ENCODE measurements around the gene ROBO2. TPM values are rescaled to one million over a fixed set of nuclear protein-coding genes. Genes with fewer than 3 reads are reported as not detected.

ROBO2 gene
- total RNA-seq, 1 donor from 2014 or later = 3.9 TPM

GRCh38 chr3:77262361-77262760 is 222.5 kb downstream of the ROBO2 start:
- H3K27me3 ChIP-seq (ENCODE audit: control insufficient read depth, insufficient read depth, low read length) = no peaks in the 10 kb centered on the region
- DNase-seq (ENCODE audit: low read depth) = no peak
- H3K4me3 ChIP-seq (ENCODE audit: low read depth, low read length) = no peak overlapping the region
- TF ChIP-seq CTCF (IDR thresholded peaks at IDR 0.05; ENCODE audit: insufficient read depth, low read length, poor library complexity, severe bottlenecking) = no peak
- no peaks in the 10 kb centered on the region for H3K36me3 ChIP-seq (ENCODE audit: control insufficient read depth, insufficient read depth, low read length)

- Histone ChIP-seq H3K36me3 (ENCODE audit: control insufficient read depth, insufficient read depth, low read length) (no peaks in the 10 kb centered on the region), H3K4me3 (ENCODE audit: low read depth, low read length) (no peak overlapping the region), H3K27me3 (ENCODE audit: control insufficient read depth, insufficient read depth, low read length) (no peaks in the 10 kb centered on the region)
- TF ChIP-seq CTCF (IDR thresholded peaks at IDR 0.05; ENCODE audit: insufficient read depth, low read length, poor library complexity, severe bottlenecking) = no peak
- no peak for DNase-seq (ENCODE audit: low read depth)
These were observed 227.7 kb downstream of the ROBO2 start for GRCh38 chr3:77267589-77267988.

- no peak for DNase-seq (ENCODE audit: low read depth)
- Histone ChIP-seq H3K4me3 (ENCODE audit: low read depth, low read length) (no peak overlapping the region), H3K27me3 (ENCODE audit: control insufficient read depth, insufficient read depth, low read length) (no peaks in the 10 kb centered on the region), H3K36me3 (ENCODE audit: control insufficient read depth, insufficient read depth, low read length) (no peaks in the 10 kb centered on the region)
- TF ChIP-seq CTCF (IDR thresholded peaks at IDR 0.05; ENCODE audit: insufficient read depth, low read length, poor library complexity, severe bottlenecking) = no peak
These were observed 231.4 kb downstream of the ROBO2 start for GRCh38 chr3:77271306-77271705.

- Histone ChIP-seq H3K4me3 (ENCODE audit: low read depth, low read length) (no peak overlapping the region), H3K36me3 (ENCODE audit: control insufficient read depth, insufficient read depth, low read length) (no peaks in the 10 kb centered on the region), H3K27me3 (ENCODE audit: control insufficient read depth, insufficient read depth, low read length) (no peaks in the 10 kb centered on the region)
- no peak for DNase-seq (ENCODE audit: low read depth)
- no peak for TF ChIP-seq CTCF (IDR thresholded peaks at IDR 0.05; ENCODE audit: insufficient read depth, low read length, poor library complexity, severe bottlenecking)
These were observed 231.8 kb downstream of the ROBO2 start for GRCh38 chr3:77271711-77272110.

GRCh38 chr3:77279276-77279675 is 239.4 kb downstream of the ROBO2 start:
- H3K36me3 ChIP-seq (ENCODE audit: control insufficient read depth, insufficient read depth, low read length) = no peaks in the 10 kb centered on the region
- no peaks in the 10 kb centered on the region for H3K27me3 ChIP-seq (ENCODE audit: control insufficient read depth, insufficient read depth, low read length)
- no peak for TF ChIP-seq CTCF (IDR thresholded peaks at IDR 0.05; ENCODE audit: insufficient read depth, low read length, poor library complexity, severe bottlenecking)

GRCh38 chr3:77281721-77282120 is 241.8 kb downstream of the ROBO2 start:
- TF ChIP-seq CTCF (IDR thresholded peaks at IDR 0.05; ENCODE audit: insufficient read depth, low read length, poor library complexity, severe bottlenecking) = no peak
- no peak overlapping the region for H3K4me3 ChIP-seq (ENCODE audit: low read depth, low read length)
- H3K27me3 ChIP-seq (ENCODE audit: control insufficient read depth, insufficient read depth, low read length) = no peaks in the 10 kb centered on the region

More at GRCh38 chr3:77279276-77279675, 239.4 kb downstream of the ROBO2 start:
- no peak overlapping the region for H3K4me3 ChIP-seq (ENCODE audit: low read depth, low read length)
- no peak for DNase-seq (ENCODE audit: low read depth)

More at GRCh38 chr3:77281721-77282120, 241.8 kb downstream of the ROBO2 start:
- no peak for DNase-seq (ENCODE audit: low read depth)
- H3K36me3 ChIP-seq (ENCODE audit: control insufficient read depth, insufficient read depth, low read length) = no peaks in the 10 kb centered on the region
